ENCODE results near the gene ADAMTS10.
A peak's percentile ranks its signal among the peaks of the same experiment; 100 is the strongest.

The ADAMTS10 gene

GRCh38 chr19:8552810-8553209 lies 57.7 kb downstream of the ADAMTS10 start:
- peak; percentile 2 for DNase-seq

GRCh38 chr19:8550070-8550469 lies 60.4 kb downstream of the ADAMTS10 start:
- DNase-seq: no peak

- DNase-seq: no peak
Observed at GRCh38 chr19:8545743-8546142, 64.8 kb downstream of the ADAMTS10 start.

GRCh38 chr19:8544168-8544567 lies 66.3 kb downstream of the ADAMTS10 start:
- DNase-seq: no peak

- no peak for DNase-seq
Observed at GRCh38 chr19:8539621-8540149, 70.8 kb downstream of the ADAMTS10 start.

- no peak for DNase-seq
Observed at GRCh38 chr19:8537099-8537498, 73.4 kb downstream of the ADAMTS10 start.

- no peak for DNase-seq
Observed at GRCh38 chr19:8536282-8536681, 74.2 kb downstream of the ADAMTS10 start.

- no peak for DNase-seq
Observed at GRCh38 chr19:8532225-8532624, 78.3 kb downstream of the ADAMTS10 start.

GRCh38 chr19:8531470-8531869 lies 79.0 kb downstream of the ADAMTS10 start:
- no peak for DNase-seq

All from DMS79 (cell line).